ENCODE measurements around the gene LARP1B.

DNA sequence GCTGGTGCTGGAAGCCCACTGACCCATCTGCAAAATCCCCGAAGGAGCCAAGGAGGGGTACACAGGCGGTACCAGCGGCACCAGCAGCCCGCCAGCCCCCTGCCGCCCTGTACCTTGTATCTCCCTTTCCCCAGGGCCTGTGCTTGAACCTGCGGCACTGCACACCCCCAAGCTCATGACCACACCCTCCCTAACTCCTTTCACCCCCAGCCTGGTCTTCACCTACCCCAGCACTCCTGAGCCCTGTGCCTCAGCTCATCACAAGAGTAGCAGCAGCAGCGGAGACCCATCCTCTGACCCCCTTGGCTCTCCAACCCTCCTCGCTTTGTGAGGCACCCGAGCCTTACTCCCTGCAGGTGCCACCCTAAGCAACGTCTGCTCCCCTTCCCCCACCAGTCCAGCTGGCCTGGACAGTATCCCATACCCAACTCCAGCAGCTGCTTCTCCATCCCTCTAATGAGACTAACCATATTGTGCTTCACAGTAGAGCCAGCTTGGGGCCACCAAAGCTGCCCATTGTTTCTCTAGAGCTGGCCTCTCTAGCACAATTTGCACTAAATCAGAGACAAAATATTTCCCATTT lies 94.9 kb downstream of the LARP1B start:
- TF ChIP-seq ZNF274 (IDR thresholded peaks at IDR 0.05; ENCODE audit: low read depth, low read length) (no peak), SUZ12 (IDR thresholded peaks at IDR 0.05; ENCODE audit: extremely low read depth, insufficient read depth, insufficient read length) (no peak)

Measured in NT2/D1 (cell line).